NCI-H226 (cell line): ENCODE results near the gene MMP8.
A peak's percentile ranks its signal among the peaks of the same experiment; 100 is the strongest.

Experiments
- DNase-seq: peaks from one replicate; pipeline ENCODE4 v3.0.0-alpha.2; 2015

Gene MMP8

DNA sequence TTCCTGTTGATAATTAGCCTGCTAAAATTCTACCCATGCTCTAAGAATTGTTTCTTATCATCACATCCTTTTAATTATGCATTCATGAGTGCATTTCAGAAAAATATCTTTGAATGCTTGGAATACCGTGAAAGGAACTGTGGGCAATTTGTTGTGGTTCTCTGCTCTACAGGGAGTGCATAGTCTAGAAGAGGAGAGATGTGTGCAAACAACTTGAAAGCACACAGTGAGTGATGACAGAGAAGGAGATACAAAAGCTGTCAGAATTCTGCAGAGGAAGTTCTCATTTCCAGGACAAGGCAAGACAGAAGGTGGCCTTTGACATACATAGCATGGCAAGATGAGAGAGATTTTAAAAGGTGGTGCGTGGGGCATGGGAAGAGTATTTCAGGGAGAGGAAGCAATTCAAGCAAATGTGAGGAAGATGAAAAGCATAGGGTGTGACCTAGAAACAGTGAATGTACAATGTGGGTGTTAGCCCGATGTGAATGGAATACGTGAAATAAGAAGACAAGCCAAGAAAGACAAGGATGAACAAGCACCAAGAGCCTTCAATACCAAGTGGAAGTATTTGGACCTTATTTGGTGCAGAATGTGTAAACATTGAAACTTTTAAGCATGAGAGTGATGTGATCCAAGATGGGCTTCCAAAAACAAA is 5.0 kb downstream of the MMP8 start:
- DNase-seq, result no peak

DNA sequence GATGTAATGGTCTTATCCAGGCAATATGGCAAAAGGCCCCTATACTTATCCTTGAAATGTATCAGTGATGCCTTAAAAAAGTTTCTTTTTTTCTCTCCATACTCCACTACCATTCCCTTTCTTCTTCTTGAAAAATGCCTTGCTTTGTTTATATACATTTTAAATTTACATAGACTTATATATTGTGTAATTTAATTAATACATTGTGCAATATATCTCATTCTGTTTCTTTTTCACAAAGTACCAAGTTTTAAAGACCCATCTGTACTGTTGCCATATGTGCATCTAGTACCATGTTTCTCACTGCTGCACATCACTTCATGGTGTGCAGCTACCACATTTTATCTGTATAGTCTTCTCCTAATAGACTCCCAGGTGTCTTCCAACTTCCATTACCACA is 7.5 kb downstream of the MMP8 start:
- DNase-seq, result no peak

DNA sequence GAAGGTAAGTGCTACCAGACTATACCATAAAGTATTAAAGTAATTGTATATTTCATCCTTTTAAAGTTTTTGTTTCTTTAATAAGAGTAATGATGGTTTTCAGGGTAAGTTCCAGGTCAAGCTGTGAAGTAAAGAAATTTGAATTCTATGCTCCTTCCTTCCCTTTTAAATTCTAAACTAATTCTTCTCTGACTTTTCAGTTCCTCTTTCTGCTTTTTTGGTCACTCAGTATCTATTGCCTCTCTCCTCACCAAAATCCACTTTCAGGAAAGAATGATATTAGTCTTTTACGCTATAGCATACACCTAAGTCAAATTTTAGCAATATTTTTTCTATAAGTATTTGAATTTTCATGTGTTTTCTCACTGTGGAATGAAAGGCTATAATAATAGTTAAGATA is 8.2 kb downstream of the MMP8 start:
- no peak for DNase-seq

DNA sequence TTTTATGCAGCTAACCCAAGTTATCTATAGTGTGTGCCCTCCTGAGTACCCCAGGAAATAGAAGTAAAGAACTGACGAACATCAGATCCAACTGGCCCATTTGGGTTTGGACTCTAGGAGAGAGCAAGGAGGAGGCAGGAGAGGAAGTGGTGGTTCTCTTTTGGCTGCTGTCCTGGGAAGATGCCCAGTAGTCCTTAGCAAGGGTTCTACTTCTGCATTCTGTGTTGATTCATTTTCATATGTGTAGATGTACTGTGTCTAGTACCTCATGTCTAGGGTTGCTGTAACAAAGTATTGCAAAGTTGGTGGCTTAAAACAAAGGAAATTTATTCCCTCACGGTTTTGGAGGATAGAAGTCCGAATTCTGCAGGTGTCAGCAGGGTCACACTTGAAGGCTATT is 12.6 kb downstream of the MMP8 start:
- DNase-seq, result no peak

DNA sequence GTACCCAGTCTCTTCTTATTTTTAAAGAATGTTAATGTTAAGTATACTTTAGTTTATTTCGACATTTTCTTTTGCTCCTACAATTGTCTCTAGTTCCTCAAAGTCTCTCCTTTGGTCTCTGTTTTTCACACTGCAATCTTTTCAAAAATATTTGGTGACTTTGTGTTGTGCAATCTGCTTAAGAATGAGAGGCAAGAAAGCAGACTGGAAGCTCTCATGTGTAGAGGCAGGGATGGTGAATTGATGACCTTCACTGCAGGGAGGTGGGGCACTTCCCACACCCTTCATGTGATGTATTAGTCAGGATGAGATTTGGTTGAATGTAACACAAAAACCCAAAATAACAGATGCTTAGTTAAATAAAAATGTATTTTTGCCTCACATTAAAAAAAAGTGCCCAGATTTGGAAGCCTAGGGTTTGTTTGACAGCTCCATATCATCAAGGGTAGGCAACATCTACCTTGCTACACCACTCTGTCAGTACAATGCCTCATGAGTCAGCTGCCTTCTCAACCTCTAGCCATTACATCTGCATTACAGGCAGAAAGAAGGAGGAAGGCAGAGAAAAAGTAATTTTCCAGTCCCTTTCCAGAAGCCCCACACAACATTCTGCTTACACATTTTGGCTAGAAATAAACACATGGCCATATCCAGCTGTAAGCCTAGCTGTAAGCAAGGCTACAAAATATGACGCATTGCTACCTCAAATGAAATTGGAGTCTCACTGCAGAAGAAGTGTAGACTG is 15.4 kb downstream of the MMP8 start:
- DNase-seq, result no peak

DNA sequence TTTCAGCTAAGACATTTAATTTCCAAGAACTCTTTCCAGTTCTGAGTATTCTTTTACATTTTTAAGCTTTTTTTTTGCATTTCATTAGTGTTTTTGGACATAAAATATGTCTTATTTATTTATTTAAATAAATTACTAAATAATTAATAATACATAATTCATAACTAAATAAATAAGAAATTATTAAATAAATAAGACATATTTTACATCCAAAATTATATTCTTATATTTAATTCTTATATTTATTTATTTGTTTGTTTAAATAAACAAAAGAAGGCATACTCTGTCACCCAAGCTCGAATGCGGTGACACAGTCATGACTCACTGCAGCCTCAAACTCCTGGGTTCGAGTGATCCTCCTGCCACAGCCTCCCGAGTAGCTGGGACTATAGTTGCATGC is 16.1 kb downstream of the MMP8 start:
- no peak for DNase-seq

DNA sequence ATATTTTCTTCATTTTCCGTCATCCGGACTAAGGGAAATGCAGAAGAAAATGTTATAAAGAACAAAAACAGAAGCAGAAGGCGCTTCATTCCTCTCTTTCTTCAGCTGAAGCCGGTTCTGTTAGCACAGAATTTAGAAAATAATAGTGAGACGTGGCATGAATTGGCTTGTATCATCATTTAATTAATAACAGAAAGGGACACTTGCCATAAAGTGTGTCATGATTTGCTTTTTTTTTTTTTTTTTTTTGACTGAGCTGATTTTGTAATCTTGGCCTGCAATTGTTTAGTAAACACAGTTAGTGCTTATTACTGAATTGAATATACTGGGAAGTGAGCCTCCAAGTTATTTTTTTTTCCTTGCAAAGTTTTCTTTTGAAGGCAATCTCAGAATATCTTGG is 19.1 kb downstream of the MMP8 start, which contains the start of gene MMP27:
TSS of gene MMP27 (minus strand) at position 144 of the 400 bp plus-strand sequence. CDS start at position 89, 55 bp downstream.
- DNase-seq, result no peak

DNA sequence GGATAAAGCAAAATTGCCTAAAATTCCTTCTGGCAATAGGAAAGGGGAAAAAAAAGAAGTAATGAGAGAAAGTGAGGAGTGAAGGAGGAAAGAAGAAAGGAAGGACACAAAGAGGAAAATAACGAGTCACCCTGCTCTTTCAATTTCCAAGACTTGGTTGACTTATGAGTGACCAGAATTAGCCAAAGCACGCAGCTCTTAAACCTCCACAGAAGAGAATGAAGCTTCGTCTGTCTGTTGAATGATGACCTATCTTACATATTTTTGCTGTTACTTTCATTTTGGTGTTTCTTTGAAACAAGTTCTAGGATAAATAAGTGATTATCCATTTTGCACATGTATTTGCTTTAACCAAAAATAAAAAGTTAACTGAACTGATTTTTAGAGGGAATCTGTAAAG is 19.9 kb downstream of the MMP8 start:
- no peak for DNase-seq

DNA sequence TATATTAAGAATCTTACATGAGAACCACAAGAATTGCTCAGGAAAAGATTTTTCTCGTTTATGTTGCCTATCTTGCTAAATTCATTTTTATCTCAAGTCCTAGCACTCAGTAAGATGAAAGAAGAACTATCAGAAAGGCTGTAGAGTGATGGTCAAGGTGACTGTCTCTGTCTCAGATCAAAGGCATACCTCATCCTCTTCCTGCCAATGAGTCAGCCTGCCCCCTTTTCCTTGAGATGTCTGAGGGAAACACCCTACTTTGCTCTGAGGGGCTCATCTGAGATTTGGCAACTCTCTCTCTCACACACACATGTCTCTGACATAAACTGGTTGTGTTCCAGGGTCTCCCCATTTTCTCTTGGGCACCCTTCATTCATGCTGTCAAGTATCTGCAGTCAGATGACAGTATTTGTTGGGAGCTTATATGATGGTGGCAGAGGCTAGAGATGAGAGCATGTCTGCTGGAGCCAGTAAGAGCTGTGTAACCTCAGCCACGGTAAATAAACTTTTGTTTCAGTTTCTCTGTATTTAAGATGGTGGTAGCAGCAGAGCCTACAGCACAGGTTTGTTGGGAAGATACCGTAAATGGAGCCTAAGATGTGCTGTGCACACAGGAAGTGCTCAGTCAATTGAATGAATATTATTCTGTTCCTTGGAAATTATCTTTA is 20.8 kb downstream of the MMP8 start:
- DNase-seq, result no peak

DNA sequence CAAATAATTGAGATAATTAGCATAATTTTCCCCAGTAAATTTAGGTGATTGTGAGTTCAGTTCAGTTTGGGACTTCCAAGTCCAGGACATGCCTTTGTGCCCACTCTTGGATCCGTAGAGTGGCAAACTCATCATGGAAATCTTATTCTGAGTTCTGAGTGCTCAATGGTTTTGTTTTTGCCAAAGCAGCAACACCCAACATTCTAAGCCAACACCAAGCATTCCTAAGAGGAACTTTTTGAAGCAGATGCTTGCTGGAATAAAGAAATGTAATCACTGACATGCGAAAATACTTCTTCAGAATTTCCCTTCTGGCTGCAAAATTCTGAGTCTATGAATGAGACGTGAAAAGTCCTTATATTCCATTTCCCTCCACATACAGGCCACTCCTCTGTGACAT is 29.6 kb downstream of the MMP8 start:
- DNase-seq, result no peak

DNA sequence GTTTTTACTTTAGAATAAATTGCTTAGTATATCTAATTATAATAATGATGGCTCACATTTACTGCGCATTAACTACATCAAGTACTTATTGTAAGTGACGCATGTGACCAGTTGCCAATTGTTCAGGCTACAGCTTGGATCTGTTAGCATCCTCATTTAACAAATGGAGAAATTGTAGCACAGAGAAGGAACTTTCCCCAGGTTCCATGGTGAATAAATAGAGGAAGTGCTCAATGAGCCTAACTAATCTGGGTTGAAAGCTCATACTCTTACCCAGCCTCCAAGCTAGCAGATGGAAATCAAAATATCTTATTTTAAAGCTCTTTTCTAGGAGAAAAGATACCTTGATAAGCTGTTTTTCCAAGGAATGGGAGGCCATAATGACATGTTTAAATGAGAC is 39.0 kb downstream of the MMP8 start:
- no peak for DNase-seq

DNA sequence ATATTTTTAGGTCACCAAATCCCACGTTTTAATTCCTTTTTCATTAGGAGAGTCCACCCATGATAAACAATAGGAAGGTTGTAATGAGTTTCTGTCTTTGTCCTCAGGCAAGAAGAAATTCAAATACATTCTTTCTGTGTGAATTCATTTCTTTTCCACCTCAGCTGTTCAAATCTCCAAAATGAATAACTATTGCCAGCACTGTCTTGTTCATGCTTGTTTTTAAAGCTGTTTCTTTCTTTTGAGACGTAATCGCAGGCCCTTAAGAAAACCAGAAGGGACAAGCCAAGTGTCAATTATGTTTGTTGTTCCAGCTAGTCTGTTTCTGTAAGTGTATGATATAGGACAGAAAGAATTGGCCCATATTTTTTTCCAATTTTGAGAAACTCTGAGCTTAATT is 39.4 kb downstream of the MMP8 start:
- DNase-seq, result no peak

DNA sequence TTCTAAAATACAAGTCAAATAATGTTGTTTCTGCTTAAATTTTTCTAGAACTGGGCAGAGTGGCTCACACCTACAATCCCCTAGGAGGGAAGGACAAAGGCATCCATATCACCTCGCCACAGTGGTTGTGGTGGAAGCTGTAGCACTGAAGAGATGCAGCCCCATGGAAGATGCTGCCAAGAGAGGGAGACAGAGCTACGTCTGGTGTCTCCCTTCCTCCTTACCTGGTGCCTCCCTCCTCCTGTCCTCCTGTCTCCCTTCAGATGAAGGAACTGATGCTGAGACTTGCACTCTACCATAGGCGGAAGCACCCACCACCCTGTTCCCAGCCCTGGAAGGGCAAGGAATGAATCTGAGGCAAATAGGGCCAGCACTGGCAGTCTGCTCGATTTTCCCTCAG is 41.5 kb downstream of the MMP8 start:
- DNase-seq, result no peak

DNA sequence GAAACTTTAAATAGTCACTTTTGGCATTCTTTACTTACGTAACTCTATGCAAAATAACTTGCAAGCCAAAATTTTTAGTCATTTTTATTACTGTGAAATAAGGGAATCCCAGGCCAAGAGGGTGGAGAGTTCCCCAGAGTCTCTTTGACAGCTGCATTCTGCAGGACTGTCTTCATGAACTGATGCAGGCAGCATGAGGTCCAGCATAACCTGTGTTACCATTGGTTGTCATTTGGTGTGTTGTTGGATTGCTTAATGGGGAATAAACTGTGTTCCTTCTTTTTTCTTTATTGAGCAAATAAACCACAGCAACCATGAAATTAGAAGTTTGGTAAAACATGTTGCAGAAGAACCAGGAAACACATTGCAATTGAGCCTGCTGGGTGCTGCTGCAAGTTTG is 43.8 kb downstream of the MMP8 start:
- DNase-seq, result no peak

DNA sequence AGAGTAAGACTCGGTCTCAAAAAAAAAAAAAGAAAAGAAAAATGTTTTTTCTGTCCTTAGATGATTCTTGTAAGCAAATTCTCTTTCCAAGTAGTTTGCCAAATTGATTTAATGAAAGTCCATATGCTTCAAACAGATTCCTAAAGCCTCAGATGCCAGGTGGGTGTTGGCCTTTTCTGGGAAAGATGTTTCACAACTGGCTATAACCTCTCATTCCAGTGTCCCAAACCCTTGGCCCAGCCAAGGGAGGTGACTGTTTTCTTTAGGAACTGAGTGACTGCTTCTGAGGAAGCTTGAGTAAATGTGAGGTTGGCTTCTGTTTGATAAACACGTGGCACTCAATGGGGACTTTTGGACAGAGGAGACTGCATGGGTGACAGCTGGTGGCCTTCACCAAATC is 46.7 kb downstream of the MMP8 start:
- DNase-seq, result no peak

DNA sequence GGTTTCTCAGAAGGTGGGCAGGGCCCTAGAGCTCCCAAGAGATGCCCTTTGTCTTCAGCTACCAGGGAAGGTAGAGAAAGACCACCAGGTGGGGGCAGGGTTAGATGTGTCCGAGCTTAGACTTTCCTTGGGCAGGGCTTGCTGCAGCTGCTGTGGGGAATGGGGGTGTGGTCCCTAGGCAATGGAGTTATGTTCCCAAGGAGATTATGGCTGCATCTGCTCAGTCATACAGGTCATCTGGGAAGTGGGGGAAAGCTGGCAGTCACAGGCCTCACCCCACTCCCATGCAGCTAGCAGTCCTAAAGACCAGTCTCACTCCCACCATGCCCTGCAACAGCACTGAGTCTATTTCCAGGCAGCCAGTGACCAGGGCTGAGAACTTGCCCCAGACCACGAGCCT is 48.7 kb downstream of the MMP8 start:
- DNase-seq, result no peak

DNA sequence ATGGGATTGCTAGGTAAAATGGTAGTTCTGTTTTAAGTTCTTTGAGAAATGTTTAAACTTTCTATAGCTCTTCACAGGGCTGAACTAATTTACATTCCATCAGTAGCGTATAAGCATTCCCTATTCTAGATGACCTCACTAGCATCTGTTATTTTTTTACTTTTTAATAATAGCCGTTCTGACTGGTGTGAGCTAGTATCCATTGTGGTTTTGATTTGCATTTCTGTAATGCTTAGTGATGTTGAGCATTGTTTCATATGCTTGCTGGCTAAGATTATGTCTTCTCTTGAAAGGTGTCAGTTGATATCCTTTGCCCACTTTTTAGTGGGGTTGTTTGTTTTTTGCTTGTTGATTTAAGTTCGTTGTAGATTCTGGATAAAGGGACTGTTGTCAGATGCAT is 55.1 kb downstream of the MMP8 start:
- DNase-seq, result no peak

DNA sequence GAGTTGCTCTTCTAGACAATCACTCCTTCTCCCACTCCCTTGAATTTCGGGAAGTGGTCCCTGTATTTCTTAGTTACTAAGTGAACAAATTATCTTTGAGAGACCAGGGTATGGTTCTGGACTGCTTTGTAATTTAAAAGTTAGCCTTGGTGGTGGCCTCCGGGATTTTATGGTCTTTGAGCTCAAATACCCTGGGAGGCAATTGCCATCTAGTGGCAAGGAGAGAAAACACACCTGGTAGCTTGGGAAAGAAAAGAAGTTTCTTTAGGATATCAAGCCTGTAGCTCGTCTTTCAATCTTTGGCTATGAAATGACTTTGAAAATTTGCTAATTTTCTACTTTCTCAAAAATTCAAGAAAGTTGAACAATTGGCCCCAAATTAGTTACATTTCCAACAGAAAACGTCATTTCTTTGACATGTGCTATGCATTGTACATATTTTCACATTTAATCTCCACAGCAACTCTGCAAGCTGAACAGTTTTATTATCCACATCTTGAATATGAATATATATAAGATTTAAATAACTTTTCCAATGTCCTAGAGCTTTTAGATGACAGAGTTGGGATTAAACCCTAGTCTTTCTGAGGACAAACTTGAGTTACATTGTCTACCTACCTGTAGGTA is 58.3 kb downstream of the MMP8 start:
- peak; percentile 13 for DNase-seq

DNA sequence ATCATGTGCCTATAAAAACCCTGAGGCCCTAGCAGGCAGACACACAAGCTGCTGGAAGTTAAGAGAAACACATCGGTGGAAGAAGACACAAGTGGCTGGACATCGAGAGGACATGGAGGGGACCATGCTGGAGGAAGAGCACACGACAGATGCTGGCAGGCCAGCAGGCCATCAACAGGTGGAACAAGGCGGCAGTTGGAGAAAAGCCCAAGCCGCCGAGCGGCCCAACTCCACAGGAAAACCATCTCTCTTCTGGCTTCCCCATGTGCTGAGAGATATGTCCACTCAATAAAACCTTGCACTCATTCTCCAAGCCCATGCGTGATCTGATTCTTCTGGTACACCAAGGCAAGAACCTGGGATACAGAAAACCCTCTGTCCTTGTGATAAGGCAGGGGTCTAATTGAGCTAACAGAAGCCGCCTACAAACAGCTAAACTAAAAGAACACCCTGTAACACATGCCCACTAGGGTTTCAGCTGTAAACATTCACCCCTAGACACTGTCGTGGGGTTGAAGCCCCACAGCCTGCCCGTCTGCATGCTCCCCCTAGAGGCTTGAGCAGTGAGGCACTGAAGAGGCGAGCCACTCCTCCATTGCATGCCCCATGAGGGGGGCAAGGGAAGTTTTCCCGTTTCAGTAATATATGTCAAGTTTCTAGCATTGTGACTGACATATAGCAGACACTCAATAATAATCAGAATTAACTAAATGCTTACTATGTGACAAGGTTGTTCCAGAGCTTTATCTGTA is 60.6 kb downstream of the MMP8 start:
- DNase-seq, result no peak

DNA sequence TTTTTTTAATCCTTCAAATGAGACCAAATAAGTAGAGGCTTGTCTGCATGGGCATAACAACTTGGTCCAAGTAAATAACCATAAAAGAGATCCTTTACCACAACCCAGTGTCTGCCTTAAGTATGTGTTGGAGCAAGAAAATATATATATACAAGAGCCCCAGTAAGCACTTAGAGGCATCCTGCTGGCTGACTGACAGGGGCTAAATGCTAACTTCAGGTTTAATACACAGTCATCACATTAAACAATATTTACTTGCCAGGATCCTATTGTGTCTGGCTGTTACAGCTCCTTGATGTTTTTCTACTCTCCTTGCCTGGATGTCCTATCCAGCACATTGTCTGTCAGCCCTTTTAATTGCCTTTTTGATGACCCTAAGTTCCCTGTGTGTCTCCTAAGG is 62.1 kb downstream of the MMP8 start:
- DNase-seq, result no peak
